Esophagus squamous epithelium (tissue), 4 donors: Measurements from ENCODE around the gene PPP2R5B.

ENCODE experiments used
- POLR2A ChIP-seq, 4 donors: fragments of 450-650 bp; IDR thresholded peaks; one replicate each; pipeline ENCODE4 v1.6.1; 2017; ENCODE audit warnings: antibody characterized with exemption in 4 of 4, mild to moderate bottlenecking in 4 of 4, moderate library complexity in 3 of 4
- TF ChIP-seq, protein P1 (sequence below), 6 experiments: fragments of 450-650 bp in 4 of 6; fragments of 200-600 bp in 2 of 6; sonication (generic) in 2 of 6; IDR thresholded peaks; one replicate each; pipeline ENCODE4 v1.5.1; 2016 to 2019; ENCODE audit warnings: antibody characterized with exemption in 6 of 6, mild to moderate bottlenecking in 4 of 6, moderate library complexity in 4 of 6

DNA sequence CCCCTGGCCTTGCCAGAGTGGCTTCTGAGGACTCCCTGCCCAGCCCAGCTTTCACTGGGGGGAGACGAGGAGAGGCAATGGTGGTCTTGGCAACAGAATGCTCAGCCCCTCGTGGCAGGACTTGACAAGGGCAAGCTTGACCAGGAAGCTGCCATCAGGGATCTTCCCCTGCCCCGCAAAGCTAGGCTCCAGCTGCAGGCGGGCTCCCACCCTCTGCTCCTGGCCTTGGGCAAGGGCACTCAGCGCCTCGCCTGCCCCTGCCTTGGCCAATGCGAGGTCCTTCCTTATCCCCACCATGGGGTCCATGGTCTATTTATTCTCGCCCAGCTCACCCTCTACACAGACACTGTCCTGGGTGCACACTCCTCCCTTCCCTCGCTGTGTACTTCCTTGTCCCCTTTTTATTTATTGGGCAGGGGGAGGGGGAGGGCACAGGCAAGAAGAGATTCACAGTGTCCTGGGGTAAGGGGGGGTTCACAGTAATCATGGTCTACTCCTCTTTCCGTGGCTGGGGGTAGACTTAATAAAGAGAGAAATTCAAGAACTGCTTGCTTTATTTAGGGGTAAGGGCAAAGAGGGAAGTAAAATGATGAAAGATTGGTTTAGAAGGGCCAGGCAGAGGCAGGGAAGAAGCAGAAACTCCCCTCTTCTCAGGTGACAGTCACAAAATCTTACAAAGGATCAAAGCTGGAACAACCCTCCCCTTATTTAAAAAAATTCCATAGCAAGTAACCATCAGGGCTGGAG lies 9.6 kb downstream of the PPP2R5B start:
- TF ChIP-seq, protein P1, sequence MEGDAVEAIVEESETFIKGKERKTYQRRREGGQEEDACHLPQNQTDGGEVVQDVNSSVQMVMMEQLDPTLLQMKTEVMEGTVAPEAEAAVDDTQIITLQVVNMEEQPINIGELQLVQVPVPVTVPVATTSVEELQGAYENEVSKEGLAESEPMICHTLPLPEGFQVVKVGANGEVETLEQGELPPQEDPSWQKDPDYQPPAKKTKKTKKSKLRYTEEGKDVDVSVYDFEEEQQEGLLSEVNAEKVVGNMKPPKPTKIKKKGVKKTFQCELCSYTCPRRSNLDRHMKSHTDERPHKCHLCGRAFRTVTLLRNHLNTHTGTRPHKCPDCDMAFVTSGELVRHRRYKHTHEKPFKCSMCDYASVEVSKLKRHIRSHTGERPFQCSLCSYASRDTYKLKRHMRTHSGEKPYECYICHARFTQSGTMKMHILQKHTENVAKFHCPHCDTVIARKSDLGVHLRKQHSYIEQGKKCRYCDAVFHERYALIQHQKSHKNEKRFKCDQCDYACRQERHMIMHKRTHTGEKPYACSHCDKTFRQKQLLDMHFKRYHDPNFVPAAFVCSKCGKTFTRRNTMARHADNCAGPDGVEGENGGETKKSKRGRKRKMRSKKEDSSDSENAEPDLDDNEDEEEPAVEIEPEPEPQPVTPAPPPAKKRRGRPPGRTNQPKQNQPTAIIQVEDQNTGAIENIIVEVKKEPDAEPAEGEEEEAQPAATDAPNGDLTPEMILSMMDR (IDR thresholded peaks at IDR 0.05): no peak
- TF ChIP-seq POLR2A (IDR thresholded peaks at IDR 0.05): no peak
